ENCODE data around the gene TSPAN33. TPM values are rescaled to one million over a fixed set of nuclear protein-coding genes. Genes with fewer than 3 reads are reported as not detected.
A peak's percentile ranks its signal among the peaks of the same experiment; 100 is the strongest.

TSPAN33 gene
- total RNA-seq, 4 donors from 2014 or later: 2.5 to 8.1 (median 2.9) TPM

DNA sequence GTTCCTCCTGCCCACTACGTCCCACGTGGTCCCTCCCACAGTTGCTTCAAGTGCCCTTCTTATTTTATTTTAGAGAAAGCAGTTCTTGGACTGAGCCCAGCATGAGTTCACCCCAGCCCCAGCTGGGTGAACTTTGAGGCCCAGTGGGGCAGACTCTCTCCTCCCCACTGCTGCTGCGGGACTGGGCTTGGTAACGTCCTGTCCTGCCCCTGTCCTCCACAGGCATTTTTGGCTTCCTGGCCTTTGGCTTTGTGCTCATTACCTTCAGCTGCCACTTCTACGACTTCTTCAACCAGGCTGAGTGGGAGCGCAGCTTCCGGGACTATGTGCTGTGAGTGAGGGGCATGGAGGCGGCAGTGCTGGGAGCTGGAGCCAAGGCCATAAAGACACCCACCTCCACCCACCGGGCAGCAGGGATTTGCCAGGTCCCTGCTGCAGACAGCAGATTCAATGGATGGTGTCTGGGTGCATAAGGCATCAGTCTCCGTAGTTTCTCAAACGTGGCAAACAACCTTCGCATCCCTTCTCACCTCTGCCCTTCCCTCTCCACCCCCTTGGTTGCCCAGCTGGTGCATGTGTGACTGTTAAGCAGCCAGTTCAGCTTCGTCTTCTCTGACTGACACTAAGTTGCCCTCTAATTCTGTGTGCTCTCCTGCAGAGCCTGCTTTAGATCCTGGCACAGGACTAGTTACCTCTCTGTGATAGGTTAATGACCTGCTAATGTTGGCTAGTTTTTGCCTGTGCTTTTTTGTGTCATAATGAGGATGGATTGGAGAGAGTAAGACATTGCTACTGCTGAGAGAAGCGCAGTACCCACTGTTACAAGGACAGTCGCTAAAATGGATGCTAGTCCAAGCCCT, 64.8 kb downstream of the TSPAN33 start:
- Histone ChIP-seq H3K9me3 (no peaks in the 10 kb centered on the region), H3K4me3 (no peak overlapping the region), H3K36me3 (no peaks in the 10 kb centered on the region), H3K27me3 (no peaks in the 10 kb centered on the region), H3K27ac (no peak overlapping the region), H3K4me1 (no peaks in the 10 kb centered on the region)
- intact Hi-C loops (cut with DNase I; ENCODE audit: low total_unique reads) (no loop called here), in situ Hi-C loops (cut with MboI; ENCODE audit: low pct_ligation_motif_present in 1 of 4, low pct_unique_long_range_greater_than_20kb in 1 of 4, low sequenced_read_pairs in 3 of 4) (loop anchor here in 3 of 4 donors (25.0 kb wide), 1 partner anchor 253 kb away; no protein-coding TSS in a partner anchor)
- DNase-seq: no peak
- WGBS, 2 donors (ENCODE audit: low coverage in 1 of 2): 86% methylated on average over 4 to 15 of the region's 15 CpGs
- TF ChIP-seq EP300 (IDR thresholded peaks at IDR 0.05; ENCODE audit: low read depth): no peak
- no peak for TF ChIP-seq POLR2A (IDR thresholded peaks at IDR 0.05)
- TF ChIP-seq, protein P1, sequence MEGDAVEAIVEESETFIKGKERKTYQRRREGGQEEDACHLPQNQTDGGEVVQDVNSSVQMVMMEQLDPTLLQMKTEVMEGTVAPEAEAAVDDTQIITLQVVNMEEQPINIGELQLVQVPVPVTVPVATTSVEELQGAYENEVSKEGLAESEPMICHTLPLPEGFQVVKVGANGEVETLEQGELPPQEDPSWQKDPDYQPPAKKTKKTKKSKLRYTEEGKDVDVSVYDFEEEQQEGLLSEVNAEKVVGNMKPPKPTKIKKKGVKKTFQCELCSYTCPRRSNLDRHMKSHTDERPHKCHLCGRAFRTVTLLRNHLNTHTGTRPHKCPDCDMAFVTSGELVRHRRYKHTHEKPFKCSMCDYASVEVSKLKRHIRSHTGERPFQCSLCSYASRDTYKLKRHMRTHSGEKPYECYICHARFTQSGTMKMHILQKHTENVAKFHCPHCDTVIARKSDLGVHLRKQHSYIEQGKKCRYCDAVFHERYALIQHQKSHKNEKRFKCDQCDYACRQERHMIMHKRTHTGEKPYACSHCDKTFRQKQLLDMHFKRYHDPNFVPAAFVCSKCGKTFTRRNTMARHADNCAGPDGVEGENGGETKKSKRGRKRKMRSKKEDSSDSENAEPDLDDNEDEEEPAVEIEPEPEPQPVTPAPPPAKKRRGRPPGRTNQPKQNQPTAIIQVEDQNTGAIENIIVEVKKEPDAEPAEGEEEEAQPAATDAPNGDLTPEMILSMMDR (IDR thresholded peaks at IDR 0.05): no peak
- no peak for TF ChIP-seq POLR2AphosphoS5 (IDR thresholded peaks at IDR 0.05)

DNA sequence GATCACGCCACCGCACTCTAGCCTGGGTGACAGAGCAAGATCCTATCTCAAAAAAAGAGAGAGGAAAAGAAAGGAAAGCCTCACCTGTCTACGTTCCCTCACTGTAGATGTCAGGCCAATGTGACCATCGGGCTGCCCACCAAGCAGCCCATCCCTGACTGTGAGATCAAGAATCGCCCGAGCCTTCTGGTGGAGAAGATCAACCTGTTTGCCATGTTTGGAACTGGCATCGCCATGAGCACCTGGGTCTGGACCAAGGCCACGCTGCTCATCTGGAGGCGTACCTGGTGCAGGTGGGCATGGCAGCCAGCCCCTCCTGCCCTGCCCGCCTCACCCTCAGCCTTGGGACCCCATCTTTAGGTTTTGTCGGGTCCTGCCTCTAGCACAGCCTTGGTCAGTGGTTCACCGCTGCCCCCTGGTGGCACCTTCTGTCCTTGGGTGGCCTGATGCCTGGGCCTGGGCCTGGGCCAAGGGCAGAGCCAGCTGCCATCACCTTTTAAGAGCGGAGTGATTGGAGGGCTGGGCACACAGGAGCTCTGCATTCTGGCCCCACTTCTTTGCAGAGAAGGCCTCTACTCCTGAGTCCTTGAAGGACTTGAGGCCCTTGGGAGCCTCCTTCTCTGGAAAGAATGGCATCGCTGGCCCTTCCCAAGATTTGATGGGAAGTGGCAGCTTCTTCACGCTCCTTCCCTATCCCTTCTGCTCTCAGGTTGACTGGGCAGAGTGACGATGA, 65.9 kb downstream of the TSPAN33 start:
- 63% methylated on average over 16 of the region's 16 CpGs; no CpG with 5 or more reads in 1 of the 2 donors for WGBS, 2 donors (ENCODE audit: low coverage in 1 of 2)
- Histone ChIP-seq H3K36me3 (no peaks in the 10 kb centered on the region), H3K4me1 (no peaks in the 10 kb centered on the region), H3K4me3 (no peak overlapping the region), H3K9me3 (no peaks in the 10 kb centered on the region), H3K27ac (no peak overlapping the region), H3K27me3 (no peaks in the 10 kb centered on the region)
- TF ChIP-seq, protein P1 (IDR thresholded peaks at IDR 0.05): peak; percentile 73 to 85 (median 81)
- peak in 1 of 3 donors; percentile 17 for TF ChIP-seq POLR2AphosphoS5 (IDR thresholded peaks at IDR 0.05)
- TF ChIP-seq EP300 (IDR thresholded peaks at IDR 0.05; ENCODE audit: low read depth): no peak
- no peak for TF ChIP-seq POLR2A (IDR thresholded peaks at IDR 0.05)
- in situ Hi-C loops (cut with MboI; ENCODE audit: low pct_ligation_motif_present in 1 of 4, low pct_unique_long_range_greater_than_20kb in 1 of 4, low sequenced_read_pairs in 3 of 4): loop anchor here in 3 of 4 donors (25.0 kb wide), 1 partner anchor 252 kb away; no protein-coding TSS in a partner anchor
- intact Hi-C loops (cut with DNase I; ENCODE audit: low total_unique reads): no loop called here
- peak; percentile 77 for DNase-seq

- Histone ChIP-seq H3K36me3 (no peaks in the 10 kb centered on the region), H3K4me3 (no peak overlapping the region), H3K9me3 (no peaks in the 10 kb centered on the region), H3K27ac (no peak overlapping the region), H3K27me3 (no peaks in the 10 kb centered on the region), H3K4me1 (no peaks in the 10 kb centered on the region)
- DNase-seq: no peak
- TF ChIP-seq, protein P1 (IDR thresholded peaks at IDR 0.05): no peak
- TF ChIP-seq POLR2AphosphoS5 (IDR thresholded peaks at IDR 0.05) (no peak), POLR2A (IDR thresholded peaks at IDR 0.05) (no peak), EP300 (IDR thresholded peaks at IDR 0.05; ENCODE audit: low read depth) (no peak)
- intact Hi-C loops (cut with DNase I; ENCODE audit: low total_unique reads): no loop called here
- in situ Hi-C loops (cut with MboI; ENCODE audit: low pct_ligation_motif_present in 1 of 4, low pct_unique_long_range_greater_than_20kb in 1 of 4, low sequenced_read_pairs in 3 of 4): loop anchor here in 3 of 4 donors (25.0 kb wide), 1 partner anchor 251 kb away; no protein-coding TSS in a partner anchor
- 95% methylated on average over 14 of the region's 14 CpGs; no CpG with 5 or more reads in 1 of the 2 donors for WGBS, 2 donors (ENCODE audit: low coverage in 1 of 2)
Observed at GRCh38 chr7:129210989-129211312, 66.4 kb downstream of the TSPAN33 start.

DNA sequence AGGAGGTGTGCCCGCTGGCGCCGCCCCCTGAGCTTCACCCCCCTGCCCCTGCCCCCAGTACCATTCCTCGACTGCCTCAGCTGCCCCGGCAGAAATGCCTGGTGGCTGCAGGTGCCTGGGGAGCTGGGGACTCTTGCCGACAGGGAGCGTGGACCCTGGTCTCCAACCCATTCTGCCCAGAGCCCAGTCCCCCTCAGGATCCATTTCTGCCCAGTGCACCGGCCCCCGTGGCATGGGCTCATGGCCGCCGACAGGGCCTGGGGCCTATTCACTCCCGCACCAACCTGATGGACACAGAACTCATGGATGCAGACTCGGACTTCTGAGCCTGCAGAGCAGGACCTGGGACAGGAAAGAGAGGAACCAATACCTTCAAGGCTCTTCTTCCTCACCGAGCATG, 67.6 kb downstream of the TSPAN33 start:
- in situ Hi-C loops (cut with MboI; ENCODE audit: low pct_ligation_motif_present in 1 of 4, low pct_unique_long_range_greater_than_20kb in 1 of 4, low sequenced_read_pairs in 3 of 4): loop anchor here in 3 of 4 donors (25.0 kb wide), 1 partner anchor 250 kb away; no protein-coding TSS in a partner anchor
- intact Hi-C loops (cut with DNase I; ENCODE audit: low total_unique reads): loop anchor here (1.0 kb wide), 1 partner anchor 49 kb away; no protein-coding TSS in a partner anchor
- H3K27ac ChIP-seq: no peak overlapping the region

More for the DNA sequence above, 67.6 kb downstream of the TSPAN33 start:
- Histone ChIP-seq H3K4me3 (no peak overlapping the region), H3K4me1 (no peaks in the 10 kb centered on the region), H3K27me3 (no peaks in the 10 kb centered on the region), H3K9me3 (no peaks in the 10 kb centered on the region), H3K36me3 (no peaks in the 10 kb centered on the region)
- DNase-seq: no peak
- TF ChIP-seq POLR2A (IDR thresholded peaks at IDR 0.05) (no peak), POLR2AphosphoS5 (IDR thresholded peaks at IDR 0.05) (no peak), EP300 (IDR thresholded peaks at IDR 0.05; ENCODE audit: low read depth) (no peak)
- TF ChIP-seq, protein P1 (IDR thresholded peaks at IDR 0.05): no peak
- WGBS, 2 donors (ENCODE audit: low coverage in 1 of 2): 83% methylated on average over 11 of the region's 14 CpGs; no CpG with 5 or more reads in 1 of the 2 donors
